Posterior cingulate gyrus (tissue), 11 donors: Measurements from ENCODE around the gene ARHGAP25.

ENCODE experiments used
- DNase-seq, 10 donors: peaks; one replicate each; pipeline versions ENCODE4 v3.0.0 to v3.0.0-alpha.2; 2020 to 2021; ENCODE audit warnings: mixed read lengths in 3 of 10
- intact Hi-C: fragments of 100-400 bp; cut with DNase I; formaldehyde crosslinking; loops from one replicate; pipeline ENCODE4 v1.15.1; 2023

ARHGAP25 gene

GRCh38 chr2:68717305-68717661 lies 17.3 kb upstream of the ARHGAP25 start:
- no peak for DNase-seq
- intact Hi-C loops: no loop called here

GRCh38 chr2:68719912-68720311 lies 14.7 kb upstream of the ARHGAP25 start:
- DNase-seq: no peak
- intact Hi-C loops: no loop called here

DNA sequence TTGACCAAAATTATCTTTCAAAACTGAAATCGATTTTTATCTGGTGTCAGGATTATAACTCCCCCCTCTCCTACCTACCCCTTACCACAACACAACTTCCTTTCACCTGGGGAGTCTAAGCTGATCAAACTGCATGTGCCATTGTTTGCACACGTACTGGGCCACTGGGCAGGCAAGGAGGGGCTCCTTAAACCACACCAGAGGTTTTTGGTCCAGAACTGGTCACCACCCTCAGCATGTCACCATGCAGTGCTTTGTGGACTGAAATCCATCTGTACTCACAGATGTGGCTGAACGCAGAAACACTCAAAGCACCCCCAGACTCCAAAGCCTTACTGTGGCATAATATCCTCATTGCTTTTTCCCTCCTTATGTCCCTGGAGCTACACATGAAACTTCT lies 13.9 kb upstream of the ARHGAP25 start:
- DNase-seq: no peak
- intact Hi-C loops: no loop called here

- DNase-seq: peak in 1 of 10 donors; percentile 28
- intact Hi-C loops: no loop called here
Measured at GRCh38 chr2:68721482-68722101, 13.0 kb upstream of the ARHGAP25 start.

DNA sequence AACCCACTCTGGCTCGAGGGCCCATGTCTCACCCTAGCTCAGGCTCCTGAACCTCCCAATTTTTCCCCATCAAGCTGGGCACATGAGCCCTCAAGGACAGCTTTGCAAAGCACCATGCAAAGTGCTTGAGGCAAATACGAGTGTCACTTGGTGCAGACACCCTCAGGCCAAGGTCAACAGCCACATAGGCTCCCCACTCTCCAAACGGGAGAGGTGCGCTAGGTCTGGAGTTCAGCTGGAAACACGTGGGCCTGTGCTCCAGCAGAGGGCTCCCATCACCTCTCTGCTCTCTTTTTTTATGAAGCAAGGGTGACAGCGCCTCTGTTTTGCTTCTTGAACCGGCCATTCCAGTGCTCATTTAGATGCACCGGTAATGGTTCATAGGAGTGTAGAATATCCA lies 11.9 kb upstream of the ARHGAP25 start:
- no peak for DNase-seq
- intact Hi-C loops: no loop called here

GRCh38 chr2:68723181-68723580 lies 11.4 kb upstream of the ARHGAP25 start:
- no peak for DNase-seq
- intact Hi-C loops: no loop called here

DNA sequence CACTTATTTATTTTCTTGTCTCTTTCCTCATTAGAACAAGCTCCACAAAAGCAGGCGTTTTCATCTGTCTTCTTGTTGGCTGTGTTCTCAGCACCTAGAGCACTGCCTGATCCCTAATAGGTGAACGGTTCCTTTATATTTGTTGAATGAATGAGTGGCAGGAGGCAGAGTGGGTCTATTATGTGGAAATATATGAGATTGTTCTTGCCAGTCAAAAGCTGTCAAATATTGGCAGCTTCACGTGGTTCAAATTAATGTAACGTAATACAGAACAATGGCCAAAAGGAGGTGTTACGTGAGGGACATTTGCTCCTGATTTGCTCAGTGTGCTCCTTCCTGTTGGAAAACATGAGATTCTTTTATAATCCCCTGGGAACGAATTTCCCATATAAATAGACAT lies 8.5 kb upstream of the ARHGAP25 start:
- intact Hi-C loops: no loop called here
- no peak for DNase-seq

DNA sequence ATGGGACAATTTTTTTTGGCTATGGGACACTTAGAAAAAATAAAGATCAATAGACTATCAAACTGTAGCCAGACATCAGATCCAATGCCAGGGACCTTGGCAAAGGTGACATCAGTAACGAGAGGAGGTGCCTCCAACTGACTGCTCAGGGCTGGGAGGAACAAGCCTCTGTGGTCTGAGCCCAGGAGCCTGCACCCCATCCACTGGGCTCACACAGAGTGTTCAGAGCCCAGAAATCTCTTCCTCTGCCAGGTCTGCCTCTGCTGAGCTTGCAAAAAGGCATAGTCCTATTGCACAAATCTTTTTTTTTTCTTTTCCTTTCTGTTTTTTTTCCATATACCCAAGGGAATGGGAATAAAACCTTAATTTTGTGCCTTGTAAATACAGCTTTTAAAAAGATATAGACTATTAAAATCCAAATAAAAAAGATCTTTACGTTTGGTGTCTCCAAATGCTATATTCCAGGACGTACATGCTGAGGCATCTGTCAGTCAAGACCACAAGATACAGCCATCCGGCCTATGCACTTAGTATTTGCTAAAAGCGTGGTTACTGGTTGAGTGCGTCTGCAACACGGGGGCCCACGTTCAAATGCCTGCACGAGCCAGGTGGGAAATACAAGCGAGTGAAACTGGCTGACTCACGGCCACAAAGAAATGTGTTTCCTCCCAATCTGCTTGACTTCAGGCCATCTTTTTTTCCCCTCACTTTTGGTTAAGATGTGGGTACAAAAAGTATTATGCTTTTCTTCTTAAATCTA lies 7.8 kb upstream of the ARHGAP25 start:
- peak in 1 of 10 donors; percentile 80 for DNase-seq
- intact Hi-C loops: no loop called here

GRCh38 chr2:68727683-68728375 lies 6.8 kb upstream of the ARHGAP25 start:
- no peak for DNase-seq
- intact Hi-C loops: no loop called here

- intact Hi-C loops: no loop called here
- no peak for DNase-seq
Measured at GRCh38 chr2:68730828-68731227, 3.8 kb upstream of the ARHGAP25 start.

GRCh38 chr2:68732036-68732932 lies 2.3 kb upstream of the ARHGAP25 start:
- intact Hi-C loops: no loop called here
- DNase-seq: peak in 1 of 10 donors; percentile 83

DNA sequence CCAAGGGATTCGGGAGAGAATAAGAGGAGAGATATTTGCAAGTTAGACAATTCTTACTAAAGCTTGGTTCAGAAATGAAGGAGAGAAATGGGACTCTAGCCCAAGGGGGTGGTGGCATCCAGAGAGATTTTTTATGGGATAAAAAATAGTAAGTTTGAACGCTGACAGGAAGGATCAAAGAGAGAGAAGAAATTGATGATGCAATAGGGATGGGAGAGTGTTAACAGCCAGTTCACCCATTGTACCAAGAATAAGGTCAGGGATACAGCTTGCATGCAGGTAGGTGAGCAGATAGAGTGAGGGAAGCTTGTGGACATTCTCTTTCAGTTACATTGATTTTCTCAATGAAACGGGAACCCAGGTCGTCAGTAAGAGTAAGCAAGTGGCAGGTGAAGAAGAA lies 1.2 kb upstream of the ARHGAP25 start:
- intact Hi-C loops: no loop called here

GRCh38 chr2:68734176-68734575 lies 435 bp upstream of the ARHGAP25 start:
- intact Hi-C loops: no loop called here
- no peak for DNase-seq

More for the DNA sequence above, 1.2 kb upstream of the ARHGAP25 start:
- no peak for DNase-seq

- intact Hi-C loops: no loop called here
- DNase-seq: no peak
Measured at GRCh38 chr2:68736086-68736485, 1.5 kb downstream of the ARHGAP25 start.

DNA sequence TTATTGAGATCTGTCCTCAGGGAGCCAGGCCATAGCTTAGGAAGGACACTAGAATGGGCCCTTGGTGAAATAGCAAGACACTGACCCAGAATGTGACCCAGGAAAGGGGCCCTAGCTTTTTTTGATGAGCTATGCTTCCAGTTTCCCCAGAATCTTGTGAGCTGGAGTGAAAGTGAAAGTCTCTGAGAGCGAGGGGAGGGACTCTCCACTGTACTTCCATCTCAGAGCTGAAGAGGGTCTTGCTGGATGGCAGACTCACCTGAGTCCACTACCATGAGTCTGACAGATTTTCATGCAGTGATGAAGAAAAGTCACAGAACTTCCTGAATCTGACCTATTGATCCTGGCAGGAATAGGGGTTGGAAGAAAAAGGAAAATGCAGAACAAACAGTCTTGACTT lies 3.1 kb downstream of the ARHGAP25 start:
- DNase-seq: no peak

DNA sequence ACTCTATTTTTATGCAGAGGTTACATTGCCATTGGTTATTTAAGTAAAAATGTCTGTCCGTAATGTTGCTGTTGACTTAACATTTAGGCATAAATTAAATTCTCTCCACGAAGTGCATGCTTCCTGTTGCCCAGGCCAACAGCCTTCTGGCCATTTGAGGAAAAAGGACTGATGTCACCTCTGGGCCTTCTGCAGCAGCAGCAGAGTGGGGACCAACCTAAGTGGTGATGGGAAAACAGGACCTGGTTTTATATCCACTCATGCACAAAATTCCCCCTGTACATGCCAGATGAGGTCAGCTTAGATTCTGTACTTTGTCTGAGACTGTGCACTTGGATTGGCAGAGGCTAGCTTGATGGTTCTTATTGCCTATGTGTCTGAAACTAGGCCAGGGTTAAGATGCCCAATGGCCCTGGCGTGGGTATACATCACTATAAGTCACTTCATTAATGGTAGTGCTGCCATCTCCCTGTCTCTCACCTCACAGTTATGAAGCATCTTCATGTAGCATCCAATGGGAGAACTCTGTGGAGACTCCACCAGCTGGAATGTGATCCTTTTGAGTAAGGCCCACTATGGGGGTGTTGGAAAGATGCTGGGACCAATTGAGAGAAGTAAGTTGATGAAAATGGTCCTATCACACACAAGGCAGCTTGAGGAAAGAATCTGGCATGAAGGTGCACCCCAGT lies 4.4 kb downstream of the ARHGAP25 start:
- DNase-seq: no peak
- intact Hi-C loops: no loop called here

More for the DNA sequence above, 3.1 kb downstream of the ARHGAP25 start:
- intact Hi-C loops: no loop called here

DNA sequence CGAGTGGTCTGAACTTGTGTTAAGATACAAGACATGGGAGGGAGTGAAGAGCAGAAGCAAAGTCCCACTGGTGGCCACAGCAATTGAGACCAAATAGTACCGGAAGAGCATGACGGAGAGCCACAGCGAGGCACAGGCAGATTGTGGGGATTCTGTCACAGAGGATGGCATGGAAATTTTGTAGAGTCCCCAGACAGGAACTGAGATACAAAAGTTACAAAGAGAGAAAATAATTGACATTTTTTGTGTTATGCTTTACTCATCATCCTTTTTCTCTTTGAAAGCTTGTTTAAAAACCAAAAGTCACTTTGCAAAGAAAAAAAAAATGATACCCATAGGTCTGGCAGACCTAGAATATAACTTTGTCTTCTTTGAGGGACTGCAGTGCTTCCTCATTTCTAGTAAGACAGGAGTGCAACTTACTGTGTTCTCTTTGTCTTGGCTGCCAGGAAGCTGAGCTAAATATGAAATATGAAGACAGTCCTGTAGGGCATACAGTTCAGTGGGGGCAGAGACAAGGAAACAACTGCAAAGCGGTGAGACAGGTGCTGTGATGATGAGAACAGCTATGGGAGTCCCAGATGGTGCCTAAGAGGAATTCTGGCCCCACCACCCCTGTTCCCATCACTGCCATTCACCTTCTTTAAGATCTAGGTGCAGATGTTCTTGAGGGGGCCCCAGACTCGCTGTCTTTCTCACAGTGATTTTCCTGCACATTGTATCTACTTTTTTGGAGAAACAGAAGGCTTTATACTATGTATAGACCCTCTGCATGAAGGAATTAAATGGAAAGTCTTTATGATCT lies 5.2 kb downstream of the ARHGAP25 start:
- intact Hi-C loops: no loop called here

DNA sequence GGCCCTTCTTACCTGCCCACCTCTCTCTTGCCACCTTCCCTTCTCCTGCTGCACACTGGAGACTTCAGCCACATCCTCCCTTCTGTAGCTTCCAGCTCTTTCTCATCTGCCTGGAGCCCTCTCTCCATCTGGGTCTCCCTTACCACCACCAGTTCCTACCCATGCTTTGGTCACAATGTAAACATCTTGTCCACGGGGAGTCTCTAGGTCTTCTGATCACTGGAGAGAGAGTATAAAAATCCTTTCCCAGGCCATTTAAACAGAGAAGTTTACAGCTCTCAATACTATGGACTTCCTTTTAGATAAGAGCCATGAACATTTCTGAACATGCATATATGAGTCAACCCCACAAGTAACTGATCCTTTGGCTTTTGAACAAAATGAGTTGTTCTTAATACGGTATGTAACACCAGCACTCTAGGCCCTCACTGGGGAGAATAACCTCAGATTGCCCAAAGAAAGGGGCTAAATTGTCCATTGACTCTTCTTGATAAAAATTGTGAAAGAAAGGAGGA lies 5.8 kb downstream of the ARHGAP25 start:
- intact Hi-C loops: no loop called here
- no peak for DNase-seq

More for the DNA sequence above, 5.2 kb downstream of the ARHGAP25 start:
- no peak for DNase-seq

GRCh38 chr2:68741238-68741637 lies 6.6 kb downstream of the ARHGAP25 start:
- DNase-seq: no peak
- intact Hi-C loops: no loop called here
